GM19467 (cell line): ENCODE data around the gene PLPP4.

Source experiments
- ATAC-seq: cut with Tn5 transposase; IDR thresholded peaks from one replicate; pipeline ENCODE4 v1.9.1; 2021; ENCODE audit warnings: mild to moderate bottlenecking, moderate library complexity; ENCODE audit not compliant: unreplicated experiment

Gene PLPP4

GRCh38 chr10:120515741-120516140, 58.7 kb downstream of the PLPP4 start:
- ATAC-seq: no peak

GRCh38 chr10:120516426-120516825, 59.4 kb downstream of the PLPP4 start:
- no peak for ATAC-seq

DNA sequence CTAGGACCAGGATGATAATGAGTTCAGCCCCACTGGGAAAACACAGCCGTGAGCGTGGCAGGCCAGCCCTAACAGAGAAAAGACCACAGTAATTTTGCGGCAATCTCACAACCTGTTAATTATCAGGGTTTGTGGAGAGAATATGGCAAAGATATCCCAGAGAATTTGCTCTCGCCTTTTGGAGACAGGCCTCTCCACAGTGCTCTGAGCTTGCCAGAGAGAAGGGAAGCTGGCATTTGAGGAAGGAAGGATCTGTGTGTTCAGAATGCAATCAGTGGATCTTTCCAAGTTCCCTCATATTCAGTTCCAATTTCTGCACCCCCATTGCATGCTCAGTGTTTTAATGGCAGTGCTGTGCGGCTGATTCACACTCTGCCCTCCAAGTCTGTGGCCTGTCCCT, 60.2 kb downstream of the PLPP4 start:
- no peak for ATAC-seq

- no peak for ATAC-seq
Observed at GRCh38 chr10:120517881-120518484, 61.0 kb downstream of the PLPP4 start.

DNA sequence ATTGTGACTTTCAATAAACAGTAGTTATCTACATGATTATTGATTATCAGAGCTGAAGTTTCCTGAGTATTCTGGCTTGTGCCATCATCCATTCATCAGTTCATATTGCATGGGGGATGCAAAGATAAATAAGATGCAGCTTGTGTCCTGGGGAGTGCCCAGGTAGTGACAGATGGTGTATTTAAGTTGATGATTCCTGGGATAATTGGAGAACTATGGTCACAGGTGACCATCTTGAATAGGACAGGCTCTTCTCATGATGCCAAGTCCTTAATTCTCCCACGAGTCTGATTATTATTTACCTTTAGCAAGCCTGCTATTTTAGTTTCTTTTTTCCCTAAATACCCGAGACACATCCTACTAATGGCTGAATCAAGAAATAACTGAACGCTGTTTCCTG, 64.9 kb downstream of the PLPP4 start:
- no peak for ATAC-seq

- ATAC-seq: no peak
Observed at GRCh38 chr10:120527691-120528090, 70.7 kb downstream of the PLPP4 start.

- ATAC-seq: no peak
Observed at GRCh38 chr10:120530699-120531098, 73.7 kb downstream of the PLPP4 start.

DNA sequence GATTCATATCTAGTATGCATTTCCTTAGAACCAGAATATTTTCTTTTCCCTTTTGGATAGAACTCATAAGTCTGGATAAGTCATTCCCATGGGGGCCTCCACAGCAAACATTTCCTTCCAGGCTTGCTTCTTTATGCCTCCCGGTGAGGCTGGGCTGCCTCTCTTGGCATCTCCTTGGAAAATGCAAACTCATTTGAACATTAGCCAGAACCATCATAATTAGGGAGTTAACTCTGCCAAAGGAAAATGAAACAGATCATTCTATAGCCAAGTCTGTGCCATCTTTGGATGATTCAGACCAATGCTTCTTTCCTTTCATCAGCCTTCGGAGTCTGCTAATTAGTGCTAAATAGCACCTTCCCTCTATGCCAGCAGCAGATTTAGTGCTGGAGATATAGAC, 81.1 kb downstream of the PLPP4 start:
- no peak for ATAC-seq

DNA sequence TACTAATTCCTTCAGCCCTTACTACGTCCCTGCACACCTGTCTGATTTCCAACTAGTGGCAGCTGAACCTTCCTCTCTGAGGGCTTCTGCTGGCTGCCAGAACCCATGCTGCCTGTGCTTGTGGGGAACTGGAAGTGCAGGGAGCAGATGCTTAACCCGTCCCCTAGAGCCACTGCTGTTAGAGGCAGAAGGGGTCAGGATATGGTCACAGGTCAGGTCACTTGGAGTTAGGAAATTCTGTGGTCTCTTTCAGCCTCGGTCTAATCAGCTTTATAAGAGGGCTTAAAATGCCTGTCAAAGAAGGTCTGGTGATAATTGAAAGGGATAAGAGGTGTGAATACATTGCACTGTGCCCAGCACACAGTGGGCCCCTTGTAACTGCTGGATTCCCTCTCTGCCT, 82.0 kb downstream of the PLPP4 start:
- ATAC-seq: no peak

DNA sequence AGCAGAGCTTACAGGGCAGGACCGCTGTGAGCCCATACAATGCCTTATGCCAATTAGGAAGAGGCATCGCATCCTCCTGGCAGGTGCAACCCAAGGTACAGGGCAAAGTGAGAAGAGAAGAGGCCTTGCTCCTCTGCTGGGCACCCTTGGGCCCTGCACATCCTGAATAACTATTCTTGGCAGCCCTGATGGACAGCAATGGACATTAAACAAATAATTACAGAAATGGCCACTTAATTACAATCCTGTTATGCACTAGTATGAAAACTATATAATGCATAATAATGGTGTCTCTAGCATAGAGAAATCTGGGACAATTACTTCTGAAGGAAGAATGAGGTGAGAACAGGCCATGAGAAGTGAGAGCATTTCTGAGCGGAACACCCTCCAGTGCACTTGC, 83.5 kb downstream of the PLPP4 start:
- no peak for ATAC-seq

- ATAC-seq: no peak
Observed at GRCh38 chr10:120541984-120542383, 85.0 kb downstream of the PLPP4 start.

- no peak for ATAC-seq
Observed at GRCh38 chr10:120542591-120542990, 85.6 kb downstream of the PLPP4 start.

GRCh38 chr10:120543291-120543690, 86.3 kb downstream of the PLPP4 start:
- no peak for ATAC-seq

DNA sequence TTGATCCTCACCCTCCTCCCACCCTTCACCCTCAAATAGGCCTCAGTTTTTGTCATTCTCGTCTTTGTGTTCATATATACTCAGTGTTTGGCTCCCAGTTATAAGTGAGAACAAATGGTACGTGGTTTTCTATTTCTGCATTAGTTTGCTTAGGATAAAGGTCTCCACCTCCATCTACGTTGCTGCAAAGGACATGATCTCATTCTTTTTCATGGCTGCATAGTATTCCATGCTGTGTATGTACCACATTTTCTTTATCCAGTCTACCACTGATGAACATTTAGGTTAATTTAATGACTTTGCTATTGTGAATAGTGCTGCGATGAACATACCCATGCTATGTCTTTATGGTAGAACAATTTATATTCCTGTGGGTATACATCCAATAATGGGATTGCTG, 91.2 kb downstream of the PLPP4 start:
- ATAC-seq: no peak

- no peak for ATAC-seq
Observed at GRCh38 chr10:120552262-120552661, 95.2 kb downstream of the PLPP4 start.

DNA sequence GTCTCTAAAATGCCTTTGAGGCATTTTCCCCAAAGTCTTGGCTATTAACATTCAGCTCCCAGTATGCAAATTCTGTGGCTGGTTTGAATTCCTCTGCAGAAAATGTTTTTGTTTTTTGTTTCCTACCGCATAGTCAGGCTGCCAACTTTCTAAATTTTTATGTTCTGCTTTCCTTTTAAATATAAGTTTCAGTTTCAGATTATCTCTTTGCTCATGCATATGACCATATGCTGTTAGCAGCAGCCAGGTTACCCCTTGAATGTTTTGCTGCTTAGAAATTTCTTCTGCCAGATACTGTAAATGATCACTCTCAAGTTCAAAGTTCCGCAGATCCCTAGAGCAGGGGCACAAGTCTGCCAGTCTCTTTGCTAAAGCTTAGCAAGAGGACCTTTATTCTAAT, 96.9 kb downstream of the PLPP4 start:
- ATAC-seq: no peak

DNA sequence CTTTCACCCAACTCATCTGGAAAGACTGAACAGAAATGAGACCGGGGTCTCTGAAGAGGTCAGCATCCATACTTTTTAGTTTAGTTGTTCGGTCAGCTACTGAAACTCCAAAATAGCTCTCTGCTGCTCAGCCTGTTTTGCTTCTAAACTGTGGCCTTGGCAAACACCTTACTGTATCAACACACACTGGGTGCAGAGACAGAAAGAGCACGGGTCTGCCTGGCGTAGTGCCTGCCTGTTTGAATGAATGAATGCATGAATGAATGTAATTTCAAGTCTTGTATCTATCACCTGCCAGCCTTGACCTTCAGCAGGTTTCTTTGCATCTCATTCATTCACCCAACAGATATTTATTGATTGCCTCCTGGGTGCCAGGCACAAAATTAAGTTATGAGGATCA, 98.4 kb downstream of the PLPP4 start:
- no peak for ATAC-seq

- no peak for ATAC-seq
Observed at GRCh38 chr10:120555842-120556532, 99.0 kb downstream of the PLPP4 start.

- no peak for ATAC-seq
Observed at GRCh38 chr10:120557311-120557710, 100.3 kb downstream of the PLPP4 start.

DNA sequence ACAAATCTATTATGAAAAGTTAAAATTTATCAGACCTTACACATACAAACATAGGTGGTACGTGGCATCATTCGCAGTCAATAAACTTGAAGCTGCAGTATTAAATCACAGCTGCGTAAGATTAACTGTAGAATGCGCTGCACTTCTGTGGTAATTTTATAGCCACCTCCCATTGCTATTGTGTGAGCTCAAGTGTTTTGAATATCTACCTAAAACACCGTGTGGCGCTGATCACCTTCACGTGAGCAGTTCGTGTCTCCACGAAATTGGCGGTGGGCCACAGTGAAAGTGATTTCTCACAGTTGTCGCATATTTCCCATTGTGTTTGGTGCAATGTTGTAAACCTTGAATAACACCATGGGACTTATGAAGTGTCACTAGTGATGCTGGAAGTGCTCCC, 102.8 kb downstream of the PLPP4 start:
- ATAC-seq: no peak

- ATAC-seq: no peak
Observed at GRCh38 chr10:120562956-120563355, 105.9 kb downstream of the PLPP4 start.

DNA sequence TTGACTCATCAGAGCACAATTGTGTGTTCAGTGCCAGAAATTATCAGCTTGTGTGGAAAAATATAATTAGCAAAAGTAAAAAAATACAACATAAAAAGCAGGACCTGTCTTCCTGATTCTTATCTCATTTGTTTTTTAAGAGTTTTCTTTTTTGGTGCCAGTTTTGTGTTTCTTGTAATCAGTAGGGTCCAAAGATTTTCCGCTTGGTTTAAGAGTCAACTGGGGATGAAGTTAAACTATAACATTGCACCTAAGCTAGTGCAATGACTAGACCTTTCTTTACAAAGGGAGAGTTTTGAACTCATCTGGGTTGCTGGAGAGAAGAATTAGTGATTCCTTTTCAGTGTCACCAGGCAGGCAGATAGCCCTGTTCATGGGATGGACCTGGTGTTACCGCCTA, 113.4 kb downstream of the PLPP4 start:
- no peak for ATAC-seq

DNA sequence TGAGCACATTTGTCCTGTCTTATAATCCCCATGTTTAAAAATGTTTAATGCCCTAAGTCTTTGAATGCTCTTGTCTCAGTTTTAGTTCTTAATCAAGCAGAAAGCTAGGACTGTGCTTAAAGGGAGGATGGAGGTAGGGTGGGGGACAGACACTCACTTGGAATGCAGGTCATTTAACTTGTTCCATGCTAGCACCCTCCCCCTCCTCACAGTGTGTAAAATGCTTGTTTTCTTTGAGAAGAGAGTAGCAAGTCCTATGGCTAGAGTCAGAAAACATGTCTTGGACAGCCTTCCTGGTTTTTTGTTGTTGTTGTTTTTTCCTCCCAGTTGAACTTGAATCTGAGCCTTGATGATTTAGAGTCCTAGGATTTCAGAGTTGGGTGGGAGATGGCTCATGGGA, 114.2 kb downstream of the PLPP4 start:
- no peak for ATAC-seq
